Stimulated activated CD4-positive, alpha-beta T cell treated with anti-CD3 and anti-CD28 coated beads, Interleukin-15, amount 100 ng/mL, for 24 hours (primary cell): ENCODE measurements around the gene SPSB2.

ENCODE experiments used
- DNase-seq: peaks from one replicate; pipeline ENCODE4 v3.0.0-alpha.2; 2020

Gene SPSB2

DNA sequence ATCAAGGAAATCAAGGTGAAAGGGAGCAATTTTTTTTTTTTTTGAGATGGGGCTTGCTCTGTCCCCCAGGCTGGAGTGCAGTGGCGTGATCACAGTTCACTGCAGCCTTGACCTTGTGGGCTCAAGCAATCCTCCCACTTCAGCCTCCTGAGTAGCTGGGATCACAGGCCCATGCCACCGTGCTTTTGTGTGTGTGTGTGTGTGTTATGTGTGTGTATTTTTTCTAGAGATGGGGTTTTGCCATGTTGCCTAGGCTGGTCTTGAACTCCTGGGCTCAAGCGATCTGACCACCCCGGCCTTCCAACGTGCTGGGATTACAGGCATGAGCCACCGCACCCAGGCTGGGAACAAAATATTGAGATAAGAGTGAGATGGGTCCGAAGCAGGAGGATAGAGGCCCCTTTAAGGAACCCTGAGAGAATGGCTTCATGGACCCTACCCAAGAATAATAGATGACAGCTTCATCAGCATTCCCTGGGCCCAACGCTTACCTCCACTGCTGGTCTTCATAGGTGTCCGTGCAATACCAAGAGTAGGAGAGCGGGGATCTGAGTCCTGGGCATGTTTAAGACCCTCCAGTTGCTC, 23.0 kb downstream of the SPSB2 start:
- no peak for DNase-seq

DNA sequence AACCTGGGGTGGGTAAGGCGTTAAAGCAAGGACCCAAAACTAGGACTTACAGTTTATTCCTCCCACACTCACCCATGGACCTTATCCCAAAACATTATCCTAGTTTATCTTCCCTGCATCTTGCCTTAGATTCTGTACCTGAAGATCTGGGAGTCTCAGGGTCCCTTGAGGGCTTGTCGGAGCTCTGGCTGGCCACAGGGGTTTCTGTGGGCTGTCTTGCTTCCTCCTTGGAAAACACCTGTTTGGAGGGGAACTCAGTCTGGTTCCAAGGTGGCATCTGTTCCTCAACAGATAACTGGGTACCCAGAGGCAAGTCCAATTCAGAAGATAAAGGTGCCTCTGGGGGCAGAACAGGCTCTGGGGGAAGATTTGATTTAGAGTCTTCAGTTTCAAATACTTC, 23.7 kb downstream of the SPSB2 start:
- no peak for DNase-seq

DNA sequence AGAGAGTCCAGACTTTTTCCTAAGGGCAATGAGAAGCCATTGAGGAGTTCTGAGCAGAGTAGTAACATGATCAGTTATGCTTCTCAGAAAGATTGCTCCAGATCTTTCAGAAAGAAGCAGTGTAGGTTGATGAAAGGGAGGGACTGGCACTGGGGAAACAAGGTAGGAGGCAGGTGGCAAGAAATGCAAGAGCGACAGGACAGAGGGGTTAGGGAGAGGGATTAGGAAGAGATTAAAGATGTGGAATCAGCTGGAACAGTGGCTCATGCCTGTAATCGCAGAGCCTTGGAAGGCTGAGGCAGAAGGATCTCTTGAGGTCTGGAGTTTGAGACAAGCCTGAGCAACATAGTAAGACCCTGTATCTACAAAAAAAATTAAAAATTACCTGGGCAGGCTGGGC, 25.4 kb downstream of the SPSB2 start:
- no peak for DNase-seq

DNA sequence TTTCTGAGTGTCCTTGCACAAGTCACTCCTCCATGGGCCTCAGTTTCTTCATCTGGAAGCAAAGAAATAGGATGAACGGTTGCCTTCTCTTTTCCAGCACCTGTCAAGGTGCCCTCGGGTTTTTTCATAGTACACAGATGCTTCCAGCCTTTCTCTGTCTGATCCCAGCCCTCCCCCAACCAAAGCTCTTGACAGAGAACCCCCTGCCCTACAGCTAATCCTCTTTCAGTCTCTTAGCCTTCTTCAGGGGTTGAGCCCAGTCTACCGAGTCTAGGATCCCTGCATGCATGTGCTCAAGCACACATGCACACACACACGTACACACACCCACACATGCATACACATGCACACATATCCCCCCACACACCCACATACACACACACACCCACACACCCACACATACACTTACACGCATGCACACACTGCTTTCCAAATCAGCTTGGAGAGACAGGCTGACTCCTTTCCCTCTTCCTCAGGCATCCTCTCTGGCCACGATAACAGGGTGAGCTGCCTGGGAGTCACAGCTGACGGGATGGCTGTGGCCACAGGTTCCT, 26.7 kb downstream of the SPSB2 start:
- no peak for DNase-seq

DNA sequence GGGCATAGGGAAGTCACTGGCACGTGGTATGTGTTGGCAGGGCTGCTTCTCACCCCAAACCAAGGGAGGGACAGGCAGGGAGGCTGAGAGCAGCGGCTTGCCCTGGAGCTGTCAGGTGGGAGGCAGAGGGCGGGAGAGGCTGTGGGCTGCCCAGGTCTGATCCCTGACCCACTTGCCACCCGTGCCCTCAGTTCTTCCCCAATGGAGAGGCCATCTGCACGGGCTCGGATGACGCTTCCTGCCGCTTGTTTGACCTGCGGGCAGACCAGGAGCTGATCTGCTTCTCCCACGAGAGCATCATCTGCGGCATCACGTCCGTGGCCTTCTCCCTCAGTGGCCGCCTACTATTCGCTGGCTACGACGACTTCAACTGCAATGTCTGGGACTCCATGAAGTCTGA, 27.7 kb downstream of the SPSB2 start:
- DNase-seq, result no peak

DNA sequence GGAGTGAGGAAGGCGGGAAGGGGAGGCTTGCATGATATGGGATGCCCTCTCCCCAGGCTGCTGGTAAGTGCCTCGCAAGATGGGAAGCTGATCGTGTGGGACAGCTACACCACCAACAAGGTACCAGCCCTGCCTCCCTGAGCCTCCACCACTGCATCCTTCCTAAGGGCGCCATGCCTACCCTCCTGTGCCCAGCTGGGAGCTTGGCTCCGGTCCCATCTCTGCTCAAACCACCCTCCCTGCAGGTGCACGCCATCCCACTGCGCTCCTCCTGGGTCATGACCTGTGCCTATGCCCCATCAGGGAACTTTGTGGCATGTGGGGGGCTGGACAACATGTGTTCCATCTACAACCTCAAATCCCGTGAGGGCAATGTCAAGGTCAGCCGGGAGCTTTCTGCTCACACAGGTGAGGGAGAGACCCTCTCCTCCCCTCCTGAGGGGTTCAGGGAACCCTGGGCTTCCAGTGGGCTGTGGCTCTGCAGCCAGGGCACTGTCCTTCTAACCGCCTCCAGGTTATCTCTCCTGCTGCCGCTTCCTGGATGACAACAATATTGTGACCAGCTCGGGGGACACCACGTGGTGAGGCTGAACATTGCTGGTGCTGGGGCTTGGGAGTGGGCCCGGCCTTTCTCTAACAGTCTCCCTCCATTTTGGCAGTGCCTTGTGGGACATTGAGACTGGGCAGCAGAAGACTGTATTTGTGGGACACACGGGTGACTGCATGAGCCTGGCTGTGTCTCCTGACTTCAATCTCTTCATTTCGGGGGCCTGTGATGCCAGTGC, 29.8 kb downstream of the SPSB2 start:
- DNase-seq, result no peak

DNA sequence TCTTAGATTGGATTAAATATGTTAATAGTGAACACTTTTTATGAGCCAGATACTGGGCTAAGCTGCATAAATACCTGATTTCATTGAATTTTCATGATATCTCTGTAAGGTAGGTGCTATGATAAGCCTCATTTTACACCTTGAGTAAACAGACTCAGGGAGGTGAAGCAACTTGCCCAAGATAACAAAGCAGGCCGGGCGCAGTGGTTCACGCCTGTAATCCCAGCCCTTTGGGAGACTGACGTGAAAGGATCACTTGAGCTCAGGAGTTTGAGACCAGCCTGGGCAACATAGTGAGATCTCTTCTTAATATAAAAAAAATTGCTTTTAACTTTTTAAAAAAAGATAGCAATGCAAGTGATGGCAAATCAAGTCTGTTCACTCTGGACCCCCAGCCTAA, 31.0 kb downstream of the SPSB2 start:
- DNase-seq, result no peak

DNA sequence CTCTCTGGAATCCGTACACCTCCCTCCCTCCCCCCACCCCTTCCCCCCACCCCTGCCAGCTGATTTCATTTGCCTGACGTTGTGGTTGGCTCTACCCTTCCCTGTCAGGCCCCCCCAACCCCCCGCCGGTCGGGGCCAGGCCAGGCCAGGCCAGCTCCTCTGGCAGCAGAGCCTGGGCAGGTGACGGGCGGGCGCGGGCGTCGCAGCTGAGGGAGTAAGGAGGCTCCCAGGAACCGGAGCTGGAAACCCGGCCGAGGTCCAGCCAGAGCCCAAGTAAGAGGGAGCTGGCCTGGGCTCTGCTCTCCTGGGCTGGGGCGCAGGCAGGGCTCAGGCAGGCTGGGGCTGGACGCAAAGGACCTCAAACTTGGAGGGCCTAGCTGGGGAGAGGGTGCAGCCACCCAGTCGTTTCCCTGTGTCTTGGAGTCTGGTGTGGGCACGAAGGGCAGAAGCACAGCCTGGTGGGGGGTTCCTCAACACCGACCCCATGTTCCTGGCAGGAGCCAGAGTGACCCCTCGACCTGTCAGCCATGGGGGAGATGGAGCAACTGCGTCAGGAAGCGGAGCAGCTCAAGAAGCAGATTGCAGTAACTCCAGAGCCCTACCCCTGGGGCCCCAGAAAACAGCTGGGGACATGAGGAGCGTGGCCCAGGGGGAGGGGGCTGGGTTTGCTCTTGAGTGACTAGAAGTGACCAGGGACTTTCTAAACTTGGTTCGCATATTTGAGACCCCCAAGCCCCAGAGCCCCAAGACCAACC, 32.2 kb downstream of the SPSB2 start, which contains the start of gene GNB3:
Gene GNB3, plus strand, starts transcription at position 165 of the 755 bp plus-strand sequence. Its CDS starts 363 bp downstream, at position 528.
- DNase-seq, result no peak

DNA sequence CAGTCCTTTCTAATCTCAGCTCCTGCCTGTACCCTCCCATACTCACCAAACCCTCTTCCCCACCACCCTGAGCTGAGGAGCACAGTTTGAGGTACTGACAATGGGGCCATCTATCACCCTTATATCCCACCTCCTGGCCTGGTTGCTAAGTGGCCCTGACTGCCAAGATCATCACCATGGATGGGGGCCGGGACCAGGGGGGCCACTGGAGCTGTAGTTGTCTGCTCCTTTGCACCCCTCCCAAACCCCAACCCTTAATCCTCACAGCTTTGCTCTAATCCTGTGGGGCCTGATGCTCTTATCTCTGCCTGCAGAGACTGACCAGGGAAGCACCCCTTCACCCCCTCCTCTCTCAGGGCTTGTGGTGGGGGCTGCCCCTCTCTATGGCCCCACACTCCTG, 32.8 kb downstream of the SPSB2 start:
- DNase-seq, result no peak

DNA sequence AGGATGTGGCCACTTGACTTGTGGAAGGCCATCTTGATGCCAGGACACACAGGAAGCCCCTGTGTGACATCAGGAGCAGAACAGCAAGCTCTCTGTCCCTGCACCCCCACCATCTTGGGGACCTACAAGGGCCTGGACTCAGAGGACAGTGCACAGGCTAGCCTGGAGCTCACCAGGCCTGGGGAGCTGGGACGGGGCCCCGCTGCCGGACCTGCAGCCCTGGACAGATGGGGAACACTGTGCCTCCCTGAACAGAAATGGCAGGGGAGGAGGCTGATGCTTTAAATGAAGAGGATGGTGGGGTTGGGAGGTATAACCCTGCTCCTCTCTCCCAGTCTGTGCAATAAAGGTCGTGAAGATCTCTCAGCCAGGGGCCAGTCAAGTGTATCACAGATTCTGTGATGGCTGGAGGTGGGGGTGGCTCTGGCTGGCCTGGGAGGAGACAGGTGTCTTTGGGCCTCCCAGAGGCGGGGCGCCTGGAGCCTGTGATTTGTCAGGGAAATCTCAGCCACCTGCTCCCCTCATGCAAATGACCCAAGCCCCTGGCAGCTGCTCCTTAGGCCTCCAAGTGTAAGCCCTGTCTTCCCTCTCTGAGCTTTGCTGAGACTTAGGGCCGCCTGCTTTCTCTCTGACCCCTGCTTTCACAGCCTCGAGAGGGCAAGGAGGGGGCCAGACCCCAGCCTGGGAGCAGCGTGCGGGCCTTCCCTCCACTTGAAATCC, 33.5 kb downstream of the SPSB2 start:
- no peak for DNase-seq

DNA sequence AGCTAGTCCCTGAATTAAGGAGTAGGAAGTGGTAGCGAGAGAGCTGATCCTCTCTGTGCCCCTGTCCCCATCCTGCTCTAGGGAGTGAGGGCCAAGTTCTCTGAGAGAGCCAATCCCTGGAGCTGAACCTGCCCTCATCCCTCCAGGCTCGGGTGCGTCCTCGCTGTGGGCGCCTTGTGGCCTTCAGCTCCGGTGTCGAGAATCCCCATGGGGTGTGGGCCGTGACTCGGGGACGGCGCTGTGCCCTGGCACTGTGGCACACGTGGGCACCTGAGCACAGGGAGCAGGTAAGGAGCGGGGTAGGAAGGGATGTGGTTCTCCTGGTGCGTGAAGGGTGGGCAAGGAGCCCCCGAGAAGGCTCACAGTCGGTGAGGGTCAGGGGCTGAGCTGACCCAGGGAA, 34.2 kb downstream of the SPSB2 start:
- no peak for DNase-seq

DNA sequence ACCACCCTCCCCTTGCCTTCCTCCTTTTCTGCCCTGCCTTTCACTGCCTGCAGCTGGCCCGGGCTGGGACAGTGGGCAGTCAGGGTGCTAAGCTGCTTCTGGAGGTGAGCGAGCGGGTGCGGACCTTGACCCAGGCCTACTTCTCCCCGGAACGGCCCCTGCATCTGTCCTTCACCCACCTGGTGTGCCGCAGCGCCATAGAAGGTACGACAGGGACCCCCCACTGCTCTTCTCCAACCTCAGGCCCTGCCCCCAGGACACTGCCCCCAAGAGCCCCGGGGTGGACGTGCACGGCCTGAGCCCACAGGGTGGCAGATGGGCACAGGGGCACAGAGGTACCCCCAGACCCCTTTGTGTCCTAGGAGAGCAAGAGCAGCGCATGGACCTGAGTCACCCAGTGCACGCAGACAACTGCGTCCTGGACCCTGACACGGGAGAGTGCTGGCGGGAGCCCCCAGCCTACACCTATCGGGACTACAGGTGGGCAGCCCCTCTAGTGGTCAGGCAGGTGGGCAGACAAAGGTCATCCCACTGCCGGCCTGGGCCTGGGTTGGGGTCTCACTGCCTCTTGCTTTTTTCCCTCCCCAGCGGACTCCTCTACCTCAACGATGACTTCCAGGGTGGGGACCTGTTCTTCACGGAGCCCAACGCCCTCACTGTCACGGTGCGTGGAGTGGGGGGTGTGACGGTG, 35.6 kb downstream of the SPSB2 start:
- DNase-seq, result no peak

DNA sequence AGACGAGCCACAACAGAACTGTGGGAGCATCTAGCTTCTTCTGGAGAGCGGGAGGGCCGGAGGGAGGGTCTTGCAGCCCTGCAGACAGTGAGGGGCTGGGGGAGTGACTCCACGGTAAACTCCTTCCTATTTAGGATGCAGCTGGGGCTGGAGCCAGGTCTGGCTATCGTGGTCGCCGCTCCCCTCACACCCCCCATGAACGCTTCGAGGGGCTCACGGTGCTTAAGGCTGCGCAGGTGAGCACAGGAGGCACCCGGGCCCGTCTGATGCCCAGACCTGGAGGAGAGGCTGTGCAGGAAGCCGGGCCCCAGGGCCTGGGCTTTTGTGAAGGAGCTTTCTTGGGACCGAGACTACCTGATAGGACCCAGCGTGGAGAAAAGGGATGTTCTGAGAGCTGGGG, 36.3 kb downstream of the SPSB2 start:
- no peak for DNase-seq

DNA sequence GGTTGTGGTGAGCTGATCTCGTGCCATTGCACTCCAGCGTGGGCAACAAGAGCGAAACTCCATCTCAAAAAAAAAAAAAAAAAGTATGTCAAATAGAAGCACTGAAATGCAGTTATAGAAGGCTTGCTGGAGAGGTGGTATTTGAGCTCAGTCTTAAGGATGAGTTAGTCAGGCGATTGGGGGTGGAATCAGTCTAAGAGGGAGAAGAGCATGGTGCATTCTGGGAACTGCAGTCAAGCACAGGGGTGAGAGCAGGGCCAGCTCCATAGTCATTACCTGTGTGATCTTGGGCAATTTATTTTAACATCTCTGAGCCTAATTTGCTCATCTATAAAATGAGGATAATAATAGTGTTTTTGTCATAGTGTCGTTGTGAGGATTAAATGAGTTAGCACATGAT, 38.2 kb downstream of the SPSB2 start:
- DNase-seq, result no peak

DNA sequence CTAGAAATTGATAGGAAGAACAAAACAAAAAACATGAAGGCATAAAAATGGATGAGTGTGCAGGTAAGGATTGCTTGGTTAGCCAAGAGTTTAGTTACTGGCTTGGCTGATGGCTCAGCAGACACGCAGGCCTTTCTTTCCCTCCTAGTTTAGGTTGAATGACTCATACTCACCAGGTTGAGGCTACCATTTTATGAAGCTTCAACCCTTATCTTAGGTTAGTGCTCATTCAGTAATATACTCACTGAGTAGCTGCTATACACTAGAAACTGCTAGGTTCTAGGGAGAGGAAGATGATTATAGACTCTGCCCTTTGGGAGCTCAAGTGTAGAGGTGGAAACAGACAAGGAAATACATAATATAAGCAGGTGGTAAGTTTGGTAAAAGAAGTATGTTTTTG, 38.8 kb downstream of the SPSB2 start:
- DNase-seq, result no peak

DNA sequence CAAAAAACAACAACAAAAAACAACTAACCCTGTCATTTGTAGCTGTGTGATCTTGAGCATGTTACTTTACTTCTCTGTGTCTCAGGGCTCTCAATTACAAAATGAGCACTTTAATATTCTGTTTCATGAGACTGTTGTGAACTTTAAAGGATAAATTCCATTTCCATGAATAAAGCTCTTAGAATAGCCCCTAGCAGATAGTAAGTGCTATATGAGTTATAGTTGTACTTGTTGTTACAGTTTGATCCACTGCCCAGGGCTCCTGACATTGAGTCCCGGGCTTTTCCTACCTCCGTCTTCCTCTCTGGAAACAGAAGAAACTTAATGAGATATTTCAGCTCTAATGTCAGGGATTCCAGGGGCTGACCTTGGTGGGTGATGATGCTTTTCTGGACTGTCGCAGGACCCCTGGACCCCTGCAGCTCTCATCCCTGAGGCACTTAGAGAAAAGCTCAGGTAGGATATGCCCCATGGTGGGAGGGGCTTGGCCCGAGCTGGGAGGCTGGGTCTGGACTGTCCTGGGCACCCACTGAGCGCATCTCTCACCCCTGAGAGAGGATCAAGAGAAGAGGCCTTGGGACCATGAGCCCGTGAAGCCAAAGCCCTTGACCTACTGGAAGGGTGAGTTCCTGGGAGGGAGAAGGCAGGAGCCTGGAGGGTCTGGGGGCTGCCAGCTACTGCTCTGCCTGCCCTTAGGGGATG, 39.8 kb downstream of the SPSB2 start:
- no peak for DNase-seq

DNA sequence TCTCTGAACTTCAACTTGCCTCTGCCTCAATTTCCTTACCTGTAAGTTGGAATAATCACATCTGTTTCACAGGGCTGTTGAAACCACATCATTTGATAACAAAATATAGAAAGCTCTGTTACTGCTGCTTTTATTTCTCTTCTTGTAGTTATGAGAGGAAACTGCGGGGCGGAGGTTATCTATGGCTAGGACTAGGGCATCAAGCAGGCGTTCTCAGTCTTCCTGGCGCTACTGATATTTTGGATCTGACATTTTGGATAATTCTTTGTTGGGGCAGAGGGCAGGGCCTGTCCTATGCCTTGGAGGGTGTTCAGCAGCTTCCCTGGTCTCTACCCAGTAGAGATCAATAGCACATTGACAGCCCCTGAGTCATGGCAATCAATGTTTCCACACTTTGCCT, 41.0 kb downstream of the SPSB2 start:
- no peak for DNase-seq

DNA sequence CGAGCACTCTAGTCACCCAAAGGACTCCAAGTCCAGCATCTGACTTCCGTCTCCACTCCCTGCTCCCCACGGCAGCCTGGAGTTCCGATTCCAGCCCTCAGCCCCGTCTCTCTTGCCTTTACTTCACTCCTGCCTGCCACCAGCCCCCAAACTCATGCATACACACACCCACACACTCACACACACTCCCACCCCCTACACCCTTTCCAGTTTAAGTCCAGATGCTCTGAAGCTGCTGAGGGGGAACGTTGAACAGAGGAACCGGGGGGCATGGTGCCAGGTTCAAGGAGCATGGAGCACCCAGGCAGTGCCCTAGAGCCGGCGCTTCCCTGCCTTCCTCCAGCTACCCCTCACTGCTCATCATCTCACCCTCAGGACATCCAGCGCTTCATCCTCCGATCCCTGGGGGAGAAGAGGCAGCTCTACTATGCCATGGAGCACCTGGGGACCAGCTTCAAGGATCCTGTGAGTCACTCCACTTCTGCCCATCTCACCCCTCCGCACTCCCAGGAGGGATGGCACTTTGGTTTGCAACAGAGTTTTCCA, 41.6 kb downstream of the SPSB2 start:
- no peak for DNase-seq

DNA sequence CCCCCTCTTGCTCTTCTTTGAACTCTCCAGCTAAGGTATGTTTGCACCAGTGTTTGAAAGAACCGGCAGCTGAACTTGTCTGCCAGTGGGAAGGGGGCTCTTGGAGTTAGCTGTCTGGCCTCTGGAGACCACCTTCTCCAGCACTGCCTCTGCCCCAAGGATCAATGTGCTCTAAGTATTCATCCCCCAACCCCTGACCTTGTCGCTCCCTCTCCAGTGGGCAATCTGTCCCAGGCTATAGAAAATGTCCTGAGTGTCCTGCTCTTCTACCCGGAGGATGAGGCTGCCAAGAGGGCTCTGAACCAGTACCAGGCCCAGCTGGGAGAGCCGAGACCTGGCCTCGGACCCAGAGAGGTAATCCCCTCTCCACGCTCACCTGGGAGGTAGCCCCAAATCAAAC, 42.1 kb downstream of the SPSB2 start:
- DNase-seq, result no peak

DNA sequence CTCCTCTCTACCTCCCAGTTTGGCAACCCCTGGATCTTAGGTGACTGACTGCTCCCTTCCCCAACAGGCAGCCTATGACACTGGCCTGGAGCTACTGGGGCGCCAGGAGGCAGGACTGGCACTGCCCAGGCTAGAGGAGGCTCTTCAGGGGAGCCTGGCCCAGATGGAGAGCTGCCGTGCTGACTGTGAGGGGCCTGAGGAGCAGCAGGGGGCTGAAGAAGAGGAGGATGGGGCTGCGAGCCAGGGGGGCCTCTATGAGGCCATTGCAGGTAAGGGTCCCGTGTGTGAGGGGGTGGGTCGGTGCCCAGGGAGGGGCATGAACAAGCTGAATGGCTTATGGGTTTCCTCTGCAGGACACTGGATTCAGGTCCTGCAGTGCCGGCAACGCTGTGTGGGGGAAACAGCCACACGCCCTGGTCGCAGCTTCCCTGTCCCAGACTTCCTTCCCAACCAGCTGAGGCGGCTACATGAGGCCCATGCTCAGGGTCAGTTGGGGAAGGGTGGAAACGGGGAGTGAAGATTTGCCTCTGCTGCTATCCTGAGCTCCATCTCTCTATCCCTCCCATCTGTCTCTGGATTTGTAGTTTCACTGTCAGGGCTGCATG, 42.7 kb downstream of the SPSB2 start:
- no peak for DNase-seq
